Panc1 (cell line): Measurements from ENCODE around the gene TBX18. TPM values are rescaled to one million over a fixed set of nuclear protein-coding genes. Genes with fewer than 3 reads are reported as not detected.

Experiments used
- ATAC-seq: fragments of 200-7000 bp; cut with Tn5 transposase; 2 replicates; pipeline ENCODE4 v1.9.1; 2020; ENCODE audit warnings: mild to moderate bottlenecking, moderate library complexity
- BruUV-seq: library from RNA; stranded (reverse); fragments of 400-500 nt; replicated peaks from 2 replicates; lab custom pipeline; 2021; lab: Mats Ljungman, UMichigan
- CTCF ChIA-PET: fragments of 300-600 bp; sonication (Branson Sonifier 250); formaldehyde crosslinking; loops from one replicate; lab custom pipeline; 2022; ENCODE audit warnings: antibody characterized with exemption; lab: Charles Lee
- POLR2A ChIA-PET: fragments of 300-600 bp; sonication (Branson Sonifier 250); formaldehyde crosslinking; loops from one replicate; lab custom pipeline; 2022; ENCODE audit warnings: antibody characterized with exemption; lab: Charles Lee
- DNase-seq: peaks from one replicate; pipeline ENCODE4 v3.0.0-alpha.2; 2010; ENCODE audit warnings: low read depth, low spot score
- H3K27ac ChIP-seq: 2 replicates; pipeline ENCODE4 v1.5.1; 2011; ENCODE audit warnings: mild to moderate bottlenecking, low read length, inconsistent platforms
- H3K27me3 ChIP-seq: fragments of 200-500 bp; sonication (Bioruptor generic); 2 replicates; pipeline ENCODE4 v1.6.0; 2014; ENCODE audit warnings: low read length, inconsistent platforms; ENCODE audit not compliant: control insufficient read depth, insufficient read depth
- H3K36me3 ChIP-seq: fragments of 200-500 bp; sonication (Bioruptor generic); 2 replicates; pipeline ENCODE4 v1.5.1; 2014; ENCODE audit warnings: inconsistent platforms, mild to moderate bottlenecking, low read length, moderate library complexity; ENCODE audit not compliant: control insufficient read depth, insufficient read depth
- H3K4me1 ChIP-seq: 2 replicates; pipeline ENCODE4 v1.5.1; 2011; ENCODE audit warnings: inconsistent platforms, mild to moderate bottlenecking, low read length, moderate library complexity; ENCODE audit not compliant: control insufficient read depth, insufficient read depth
- H3K4me3 ChIP-seq, 2 experiments: 2 replicates each; pipeline ENCODE4 v1.5.1; 2011 to 2012; ENCODE audit warnings: low read depth in 2 of 2, low read length in 2 of 2, mild to moderate bottlenecking in 2 of 2, inconsistent platforms in 1 of 2, moderate library complexity in 1 of 2
- H3K9me3 ChIP-seq: fragments of 200-500 bp; sonication (Bioruptor generic); 2 replicates; pipeline ENCODE4 v1.5.1; 2014; ENCODE audit warnings: low read depth, mild to moderate bottlenecking, inconsistent platforms, low read length, moderate library complexity; ENCODE audit not compliant: control insufficient read depth, insufficient read depth
- POLR2AphosphoS5 ChIP-seq: IDR thresholded peaks from 2 replicates; pipeline ENCODE4 v1.6.1; 2012; ENCODE audit warnings: mild to moderate bottlenecking, low read depth, low read length, moderate library complexity
- SIN3A ChIP-seq: IDR thresholded peaks from 2 replicates; pipeline ENCODE4 v1.6.1; 2012; ENCODE audit warnings: low read depth, mild to moderate bottlenecking, low read length, moderate library complexity, borderline replicate concordance; ENCODE audit not compliant: insufficient read depth
- TCF7L2 ChIP-seq: IDR thresholded peaks from 2 replicates; pipeline ENCODE4 v1.6.1; 2011; ENCODE audit warnings: mild to moderate bottlenecking, low read depth, low read length, inconsistent platforms
- in situ Hi-C: cut with HindIII; loops from 2 replicates; pipeline ENCODE4 v1.10.0; 2016; ENCODE audit warnings: low sequenced_read_pairs, low pct_unique_long_range_greater_than_20kb
- intact Hi-C: fragments of 100-400 bp; cut with micrococcal nuclease; formaldehyde crosslinking; loops from one replicate; pipeline ENCODE4 v1.10.0; 2022; ENCODE audit not compliant: unreplicated experiment
- total RNA-seq: library from RNA; stranded (reverse); gene quantifications from one replicate; pipeline ENCODE4 v1.2.1, GENCODE V29; 2021; ENCODE audit not compliant: unreplicated experiment
- TF ChIP-seq, protein P1 (sequence below), 2 experiments: IDR thresholded peaks; 2 replicates each; pipeline ENCODE4 v1.6.1; 2011 to 2012; ENCODE audit warnings: low read depth in 2 of 2, control low read depth in 1 of 2, low read length in 1 of 2, mild to moderate bottlenecking in 1 of 2, moderate library complexity in 1 of 2; ENCODE audit not compliant: insufficient read depth in 1 of 2
- TF ChIP-seq, protein P2 (sequence below): fragments of 450-650 bp; IDR thresholded peaks from 2 replicates; pipeline ENCODE4 v1.5.1; 2017; ENCODE audit warnings: mild to moderate bottlenecking

The TBX18 gene
- total RNA-seq, 1 experiment from 2014 or later, result 10.1 TPM

DNA sequence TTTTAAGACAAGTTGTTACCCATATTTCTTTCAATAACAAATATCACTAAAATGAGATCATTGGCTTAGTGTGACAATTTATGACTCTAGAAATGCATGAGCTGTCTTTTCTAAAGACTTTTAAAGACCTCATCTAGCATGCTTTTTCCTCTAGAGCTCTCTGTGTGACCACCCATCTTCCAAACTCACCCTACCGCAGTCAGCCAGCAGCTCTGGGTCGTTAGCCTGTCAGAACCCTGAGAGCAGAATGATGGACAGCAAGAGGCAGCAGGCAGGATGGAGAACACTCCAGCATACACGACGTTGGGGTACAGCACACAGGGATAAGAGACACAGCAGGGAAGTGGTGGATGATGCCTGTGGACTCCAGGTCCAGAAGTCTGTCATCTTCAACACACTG, 45.1 kb upstream of the TBX18 start:
- BruUV-seq, result no TSS peak
- TF ChIP-seq SIN3A, result no peak
- TF ChIP-seq, protein P1, sequence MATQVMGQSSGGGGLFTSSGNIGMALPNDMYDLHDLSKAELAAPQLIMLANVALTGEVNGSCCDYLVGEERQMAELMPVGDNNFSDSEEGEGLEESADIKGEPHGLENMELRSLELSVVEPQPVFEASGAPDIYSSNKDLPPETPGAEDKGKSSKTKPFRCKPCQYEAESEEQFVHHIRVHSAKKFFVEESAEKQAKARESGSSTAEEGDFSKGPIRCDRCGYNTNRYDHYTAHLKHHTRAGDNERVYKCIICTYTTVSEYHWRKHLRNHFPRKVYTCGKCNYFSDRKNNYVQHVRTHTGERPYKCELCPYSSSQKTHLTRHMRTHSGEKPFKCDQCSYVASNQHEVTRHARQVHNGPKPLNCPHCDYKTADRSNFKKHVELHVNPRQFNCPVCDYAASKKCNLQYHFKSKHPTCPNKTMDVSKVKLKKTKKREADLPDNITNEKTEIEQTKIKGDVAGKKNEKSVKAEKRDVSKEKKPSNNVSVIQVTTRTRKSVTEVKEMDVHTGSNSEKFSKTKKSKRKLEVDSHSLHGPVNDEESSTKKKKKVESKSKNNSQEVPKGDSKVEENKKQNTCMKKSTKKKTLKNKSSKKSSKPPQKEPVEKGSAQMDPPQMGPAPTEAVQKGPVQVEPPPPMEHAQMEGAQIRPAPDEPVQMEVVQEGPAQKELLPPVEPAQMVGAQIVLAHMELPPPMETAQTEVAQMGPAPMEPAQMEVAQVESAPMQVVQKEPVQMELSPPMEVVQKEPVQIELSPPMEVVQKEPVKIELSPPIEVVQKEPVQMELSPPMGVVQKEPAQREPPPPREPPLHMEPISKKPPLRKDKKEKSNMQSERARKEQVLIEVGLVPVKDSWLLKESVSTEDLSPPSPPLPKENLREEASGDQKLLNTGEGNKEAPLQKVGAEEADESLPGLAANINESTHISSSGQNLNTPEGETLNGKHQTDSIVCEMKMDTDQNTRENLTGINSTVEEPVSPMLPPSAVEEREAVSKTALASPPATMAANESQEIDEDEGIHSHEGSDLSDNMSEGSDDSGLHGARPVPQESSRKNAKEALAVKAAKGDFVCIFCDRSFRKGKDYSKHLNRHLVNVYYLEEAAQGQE (IDR thresholded peaks at IDR 0.05; ENCODE audit: insufficient read depth in 1 of 2, low read depth in 2 of 2, low read length in 1 of 2), result no peak
- no peak for TF ChIP-seq TCF7L2
- no peak for TF ChIP-seq POLR2AphosphoS5
- TF ChIP-seq, protein P2, sequence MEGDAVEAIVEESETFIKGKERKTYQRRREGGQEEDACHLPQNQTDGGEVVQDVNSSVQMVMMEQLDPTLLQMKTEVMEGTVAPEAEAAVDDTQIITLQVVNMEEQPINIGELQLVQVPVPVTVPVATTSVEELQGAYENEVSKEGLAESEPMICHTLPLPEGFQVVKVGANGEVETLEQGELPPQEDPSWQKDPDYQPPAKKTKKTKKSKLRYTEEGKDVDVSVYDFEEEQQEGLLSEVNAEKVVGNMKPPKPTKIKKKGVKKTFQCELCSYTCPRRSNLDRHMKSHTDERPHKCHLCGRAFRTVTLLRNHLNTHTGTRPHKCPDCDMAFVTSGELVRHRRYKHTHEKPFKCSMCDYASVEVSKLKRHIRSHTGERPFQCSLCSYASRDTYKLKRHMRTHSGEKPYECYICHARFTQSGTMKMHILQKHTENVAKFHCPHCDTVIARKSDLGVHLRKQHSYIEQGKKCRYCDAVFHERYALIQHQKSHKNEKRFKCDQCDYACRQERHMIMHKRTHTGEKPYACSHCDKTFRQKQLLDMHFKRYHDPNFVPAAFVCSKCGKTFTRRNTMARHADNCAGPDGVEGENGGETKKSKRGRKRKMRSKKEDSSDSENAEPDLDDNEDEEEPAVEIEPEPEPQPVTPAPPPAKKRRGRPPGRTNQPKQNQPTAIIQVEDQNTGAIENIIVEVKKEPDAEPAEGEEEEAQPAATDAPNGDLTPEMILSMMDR, result no peak
- Histone ChIP-seq H3K27me3 (no peaks in the 10 kb centered on the region; the same call in 1 of the 2 replicates), H3K4me3 (no peak overlapping the region), H3K36me3 (no peaks in the 10 kb centered on the region; the same call in 1 of the 2 replicates), H3K4me1 (no peaks in the 10 kb centered on the region), H3K27ac (no peak overlapping the region), H3K9me3 (no peaks in the 10 kb centered on the region)
- ChIA-PET CTCF (no interaction called here), POLR2A (no interaction called here)
- ATAC-seq (no peak), DNase-seq (no peak)
- in situ Hi-C loops, result no loop called here
- intact Hi-C loops, result no loop called here

DNA sequence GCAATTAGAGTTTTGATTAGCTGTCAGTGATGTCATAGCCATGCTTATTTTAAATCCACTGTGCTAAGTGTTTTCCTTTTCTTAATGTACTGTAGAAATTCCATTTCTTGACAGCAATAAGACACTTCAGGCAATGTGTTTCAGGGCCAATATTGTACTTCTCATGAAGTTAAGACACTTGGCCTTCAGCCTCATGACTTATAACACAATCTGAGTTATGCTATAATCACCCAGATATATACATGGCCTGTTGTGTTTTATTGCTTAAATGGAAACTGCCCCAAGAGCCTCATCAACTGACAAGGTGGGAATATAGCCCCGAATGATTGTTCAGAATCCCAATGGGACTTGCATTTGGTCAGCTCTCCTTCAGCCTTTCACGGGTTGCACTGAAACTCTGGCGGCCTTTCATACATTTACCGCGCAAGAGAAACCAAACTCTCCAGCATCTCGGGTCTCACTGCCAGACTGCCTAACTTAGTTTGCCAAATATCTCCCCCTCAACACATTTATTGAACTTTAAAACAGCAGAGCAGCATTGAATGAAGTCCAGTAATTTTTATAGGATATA, 44.2 kb upstream of the TBX18 start:
- no TSS peak for BruUV-seq

More for the DNA sequence above, 44.2 kb upstream of the TBX18 start:
- in situ Hi-C loops, result no loop called here
- Histone ChIP-seq H3K27me3 (no peaks in the 10 kb centered on the region; the same call in 1 of the 2 replicates), H3K4me1 (no peaks in the 10 kb centered on the region), H3K27ac (no peak overlapping the region), H3K36me3 (no peaks in the 10 kb centered on the region; the same call in 1 of the 2 replicates), H3K4me3 (no peak overlapping the region), H3K9me3 (no peaks in the 10 kb centered on the region)
- TF ChIP-seq SIN3A (no peak), POLR2AphosphoS5 (no peak), TCF7L2 (no peak)
- TF ChIP-seq, protein P2, result no peak
- TF ChIP-seq, protein P1 (IDR thresholded peaks at IDR 0.05; ENCODE audit: insufficient read depth in 1 of 2, low read depth in 2 of 2, low read length in 1 of 2), result no peak
- CTCF ChIA-PET, result no interaction called here
- DNase-seq (no peak), ATAC-seq (no peak)
- POLR2A ChIA-PET, result no interaction called here
- intact Hi-C loops, result no loop called here
